Keratinocyte (primary cell): ENCODE measurements around the gene CLTB. TPM values are rescaled to one million over a fixed set of nuclear protein-coding genes. Genes with fewer than 3 reads are reported as not detected.

ENCODE experiments used
- DNase-seq: peaks from one replicate; pipeline ENCODE4 v3.0.0-alpha.2; 2011; ENCODE audit warnings: low read depth, missing footprints, low spot score
- FAIRE-seq: peaks from 2 replicates; lab custom pipeline; 2011; peaks lifted over from hg19 to GRCh38; lab: Jason Lieb, UNC
- H2AFZ ChIP-seq: 2 replicates; pipeline ENCODE4 v1.6.0; 2012; ENCODE audit warnings: low read length, control low read depth, inconsistent platforms; ENCODE audit not compliant: control insufficient read depth
- H3K27ac ChIP-seq: 2 replicates; pipeline ENCODE4 v1.5.1; 2011; ENCODE audit warnings: low read length; ENCODE audit not compliant: control insufficient read depth, insufficient read depth
- H3K27me3 ChIP-seq: 3 replicates; pipeline ENCODE4 v1.6.0; 2011; ENCODE audit warnings: low read length; ENCODE audit not compliant: control insufficient read depth, insufficient read depth; ENCODE audit errors: extremely low read depth
- H3K36me3 ChIP-seq, 2 experiments: 2 replicates in 1 of 2; 3 replicates in 1 of 2; pipeline ENCODE4 v1.5.1; 2011; ENCODE audit warnings: low read length in 2 of 2, mild to moderate bottlenecking in 1 of 2; ENCODE audit not compliant: control insufficient read depth in 2 of 2, insufficient read depth in 2 of 2; ENCODE audit errors: extremely low read depth in 1 of 2
- H3K4me1 ChIP-seq: 3 replicates; pipeline ENCODE4 v1.5.1; 2011; ENCODE audit warnings: low read length; ENCODE audit not compliant: control insufficient read depth, insufficient read depth; ENCODE audit errors: extremely low read depth
- H3K4me2 ChIP-seq: 3 replicates; pipeline ENCODE4 v1.6.0; 2011; ENCODE audit warnings: low read depth, low read length; ENCODE audit not compliant: control insufficient read depth, insufficient read depth; ENCODE audit errors: extremely low read depth
- H3K4me3 ChIP-seq, 3 experiments: fragments of 200-600 bp in 1 of 3; sonication (generic) in 1 of 3; 2 replicates in 2 of 3; 3 replicates in 1 of 3; pipeline ENCODE4 v1.5.1; 2011 to 2016; ENCODE audit warnings: low read length in 3 of 3, mild to moderate bottlenecking in 3 of 3, control low read depth in 2 of 3, inconsistent platforms in 1 of 3, low read depth in 1 of 3, mixed read lengths in 1 of 3, mixed run types in 1 of 3, moderate library complexity in 1 of 3; ENCODE audit not compliant: control insufficient read depth in 2 of 3, insufficient read depth in 2 of 3; ENCODE audit errors: extremely low read depth in 1 of 3
- H3K79me2 ChIP-seq: 2 replicates; pipeline ENCODE4 v1.6.0; 2012; ENCODE audit warnings: low read length; ENCODE audit not compliant: control insufficient read depth, insufficient read depth
- H3K9ac ChIP-seq: 3 replicates; pipeline ENCODE4 v1.6.0; 2011; ENCODE audit warnings: low read length; ENCODE audit not compliant: control insufficient read depth, insufficient read depth; ENCODE audit errors: extremely low read depth
- H3K9me1 ChIP-seq: 3 replicates; pipeline ENCODE4 v1.6.0; 2011; ENCODE audit warnings: low read length; ENCODE audit not compliant: control insufficient read depth, insufficient read depth; ENCODE audit errors: extremely low read depth
- H3K9me3 ChIP-seq: 2 replicates; pipeline ENCODE4 v1.5.1; 2012; ENCODE audit warnings: low read depth, low read length; ENCODE audit not compliant: control insufficient read depth
- H4K20me1 ChIP-seq: 3 replicates; pipeline ENCODE4 v1.6.0; 2011; ENCODE audit warnings: low read length; ENCODE audit not compliant: control insufficient read depth, insufficient read depth; ENCODE audit errors: extremely low read depth
- EZH2 ChIP-seq: IDR thresholded peaks from one replicate; pipeline ENCODE4 v1.6.1; 2012; ENCODE audit warnings: inconsistent platforms, mild to moderate bottlenecking, low read length, moderate library complexity
- dilution Hi-C: fragments of 300-500 bp; cut with MboI; formaldehyde crosslinking; loops from one replicate; pipeline ENCODE4 v1.7.0; 2020; ENCODE audit warnings: low sequenced_read_pairs; ENCODE audit not compliant: extremely low pct_ligation_motif_present
- polyA plus RNA-seq, 5 experiments: library from polyadenylated mRNA; depleted of rRNA in 3 of 5; stranded (reverse) in 3 of 5; stranded (forward) in 1 of 5; unstranded in 1 of 5; fragments of >200 nt; gene quantifications; 1 replicate in 1 of 5; 2 replicates in 3 of 5; 3 replicates in 1 of 5; pipeline versions ENCODE4 v1.2.1 to v1.2.3, GENCODE V29; 2011 to 2012; ENCODE audit warnings: missing spikeins in 2 of 5, low read depth in 1 of 5, low replicate concordance in 1 of 5
- TF ChIP-seq, protein P1 (sequence below), 3 experiments: IDR thresholded peaks in 1 of 3; conservative IDR thresholded peaks in 1 of 3; optimal IDR thresholded peaks in 1 of 3; 2 replicates in 2 of 3; 3 replicates in 1 of 3; pipeline versions ENCODE3 to v1.5.1; 2011; ENCODE audit warnings: low read length in 3 of 3, mild to moderate bottlenecking in 3 of 3, moderate library complexity in 2 of 3, control low read depth in 1 of 3, inconsistent platforms in 1 of 3; ENCODE audit not compliant: insufficient read depth in 2 of 3; ENCODE audit errors: extremely low read depth in 1 of 3

CLTB gene
- polyA plus RNA-seq, 1 donor (not counting 4 experiments of a cell fraction or from before 2014, with no cell fraction given), result 326 TPM

GRCh38 chr5:176424181-176424580 is 7.8 kb upstream of the CLTB start:
- Histone ChIP-seq H3K79me2 (no peaks in the 10 kb centered on the region), H3K9me1 (no peaks in the 10 kb centered on the region), H3K4me1 (peaks cover 2% of the 10 kb centered on the region), H3K9me3 (no peaks in the 10 kb centered on the region), H2AFZ (no peak overlapping the region), H3K4me3 (no peak overlapping the region), H3K4me2 (no peak overlapping the region), H4K20me1 (no peaks in the 10 kb centered on the region), H3K27ac (no peak overlapping the region), H3K27me3 (no peaks in the 10 kb centered on the region), H3K9ac (no peak overlapping the region), H3K36me3 (no peaks in the 10 kb centered on the region)
- DNase-seq (no peak), FAIRE-seq (no peak)
- dilution Hi-C loops, result no loop called here
- TF ChIP-seq, protein P1, sequence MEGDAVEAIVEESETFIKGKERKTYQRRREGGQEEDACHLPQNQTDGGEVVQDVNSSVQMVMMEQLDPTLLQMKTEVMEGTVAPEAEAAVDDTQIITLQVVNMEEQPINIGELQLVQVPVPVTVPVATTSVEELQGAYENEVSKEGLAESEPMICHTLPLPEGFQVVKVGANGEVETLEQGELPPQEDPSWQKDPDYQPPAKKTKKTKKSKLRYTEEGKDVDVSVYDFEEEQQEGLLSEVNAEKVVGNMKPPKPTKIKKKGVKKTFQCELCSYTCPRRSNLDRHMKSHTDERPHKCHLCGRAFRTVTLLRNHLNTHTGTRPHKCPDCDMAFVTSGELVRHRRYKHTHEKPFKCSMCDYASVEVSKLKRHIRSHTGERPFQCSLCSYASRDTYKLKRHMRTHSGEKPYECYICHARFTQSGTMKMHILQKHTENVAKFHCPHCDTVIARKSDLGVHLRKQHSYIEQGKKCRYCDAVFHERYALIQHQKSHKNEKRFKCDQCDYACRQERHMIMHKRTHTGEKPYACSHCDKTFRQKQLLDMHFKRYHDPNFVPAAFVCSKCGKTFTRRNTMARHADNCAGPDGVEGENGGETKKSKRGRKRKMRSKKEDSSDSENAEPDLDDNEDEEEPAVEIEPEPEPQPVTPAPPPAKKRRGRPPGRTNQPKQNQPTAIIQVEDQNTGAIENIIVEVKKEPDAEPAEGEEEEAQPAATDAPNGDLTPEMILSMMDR (optimal IDR thresholded peaks at IDR 0.05 in 1 of 3, IDR thresholded peaks at IDR 0.05 in 1 of 3, conservative IDR thresholded peaks at IDR 0.05 in 1 of 3; ENCODE audit: extremely low read depth in 1 of 3, insufficient read depth in 2 of 3, low read length in 3 of 3), result no peak
- no peak for TF ChIP-seq EZH2

DNA sequence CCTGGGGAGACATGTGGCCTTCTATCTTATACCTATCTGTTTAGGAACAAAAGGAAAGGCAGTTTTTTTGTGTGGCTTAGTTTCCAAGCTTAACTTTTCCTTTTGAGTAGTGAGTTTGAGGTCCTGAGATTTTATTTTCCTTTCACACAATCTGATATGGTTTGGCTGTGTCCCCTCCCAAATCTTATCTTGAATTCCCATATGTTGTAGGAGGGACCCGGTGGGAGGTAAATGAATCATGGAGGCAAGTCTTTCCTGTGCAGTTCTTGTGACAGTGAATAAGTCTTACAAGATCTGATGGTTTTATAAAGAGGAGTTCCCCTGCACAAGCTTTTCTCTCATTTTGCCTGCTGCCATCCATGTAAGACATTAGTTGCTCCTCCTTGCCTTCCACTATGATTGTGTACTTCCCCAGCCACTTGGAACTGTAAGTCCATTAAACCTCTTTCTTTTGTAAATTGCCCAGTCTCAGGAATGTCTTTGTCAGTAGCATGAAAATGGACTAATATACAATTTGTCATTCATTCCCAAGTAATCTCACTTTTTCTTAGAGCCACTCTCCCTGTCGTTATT is 4.7 kb upstream of the CLTB start:
- no peak overlapping the region for H3K27ac ChIP-seq
- dilution Hi-C loops, result no loop called here

More for the DNA sequence above, 4.7 kb upstream of the CLTB start:
- H3K79me2 ChIP-seq, result peaks cover 2% of the 10 kb centered on the region
- no peak overlapping the region for H3K9ac ChIP-seq
- DNase-seq (no peak), FAIRE-seq (no peak)
- TF ChIP-seq, protein P1 (optimal IDR thresholded peaks at IDR 0.05 in 1 of 3, IDR thresholded peaks at IDR 0.05 in 1 of 3, conservative IDR thresholded peaks at IDR 0.05 in 1 of 3; ENCODE audit: extremely low read depth in 1 of 3, insufficient read depth in 2 of 3, low read length in 3 of 3), result no peak
- no peak for TF ChIP-seq EZH2
- H3K4me3 ChIP-seq, result no peak overlapping the region
- H3K27me3 ChIP-seq, result no peaks in the 10 kb centered on the region
- no peaks in the 10 kb centered on the region for H3K9me3 ChIP-seq
- no peak overlapping the region for H3K4me2 ChIP-seq
- no peaks in the 10 kb centered on the region for H3K9me1 ChIP-seq
- H3K4me1 ChIP-seq, result peaks cover 24% of the 10 kb centered on the region
- no peak overlapping the region for H2AFZ ChIP-seq
- no peaks in the 10 kb centered on the region for H3K36me3 ChIP-seq
- H4K20me1 ChIP-seq, result no peaks in the 10 kb centered on the region
